PC-3 (cell line): Measurements from ENCODE around the gene KDM3A. TPM values are rescaled to one million over a fixed set of nuclear protein-coding genes. Genes with fewer than 3 reads are reported as not detected.

Experiments
- ATAC-seq: fragments of 200-7000 bp; cut with Tn5 transposase; 2 replicates; pipeline ENCODE4 v1.9.1; 2020; ENCODE audit warnings: mild to moderate bottlenecking, moderate library complexity
- BruUV-seq: library from RNA; stranded (reverse); fragments of 400-500 nt; replicated peaks from 2 replicates; lab custom pipeline; 2021; lab: Mats Ljungman, UMichigan
- CTCF ChIA-PET: fragments of 300-600 bp; sonication (Branson Sonifier 250); formaldehyde crosslinking; loops from one replicate; lab custom pipeline; 2022; ENCODE audit warnings: antibody characterized with exemption; lab: Charles Lee
- POLR2A ChIA-PET: fragments of 300-600 bp; sonication (Branson Sonifier 250); formaldehyde crosslinking; loops from one replicate; lab custom pipeline; 2022; ENCODE audit warnings: antibody characterized with exemption; ENCODE audit not compliant: unreplicated experiment; lab: Charles Lee
- DNase-seq: peaks from one replicate; pipeline ENCODE4 v3.0.0-alpha.2; 2015
- H2AFZ ChIP-seq: fragments of 300-600 bp; sonication (generic); 2 replicates; pipeline ENCODE4 v1.6.0; 2016; ENCODE audit warnings: antibody characterized with exemption, low read length
- H3F3A ChIP-seq: fragments of 300-600 bp; sonication (generic); one replicate; pipeline ENCODE4 v1.6.0; 2017; ENCODE audit warnings: antibody characterized with exemption, low read length, control low read depth, mild to moderate bottlenecking; ENCODE audit not compliant: unreplicated experiment
- H3K27ac ChIP-seq: fragments of 300-600 bp; sonication (generic); 2 replicates; pipeline ENCODE4 v1.5.1; 2016; ENCODE audit warnings: mild to moderate bottlenecking, low read length
- H3K27me3 ChIP-seq: fragments of 300-600 bp; sonication (generic); 2 replicates; pipeline ENCODE4 v1.6.1; 2016; ENCODE audit warnings: low read length, mixed read lengths
- H3K36me3 ChIP-seq: fragments of 300-600 bp; sonication (generic); 2 replicates; pipeline ENCODE4 v1.6.1; 2016; ENCODE audit warnings: low read depth, mixed run types, low read length, mixed read lengths
- H3K4me1 ChIP-seq: fragments of 300-600 bp; sonication (generic); 2 replicates; pipeline ENCODE4 v1.5.1; 2016; ENCODE audit warnings: low read length; ENCODE audit not compliant: insufficient read depth
- H3K4me2 ChIP-seq: fragments of 300-600 bp; sonication (generic); 2 replicates; pipeline ENCODE4 v1.6.0; 2016; ENCODE audit warnings: low read length
- H3K4me3 ChIP-seq: fragments of 300-600 bp; sonication (generic); 2 replicates; pipeline ENCODE4 v1.5.1; 2016; ENCODE audit warnings: mild to moderate bottlenecking, low read length, mixed read lengths
- H3K79me2 ChIP-seq: fragments of 300-600 bp; sonication (generic); 2 replicates; pipeline ENCODE4 v1.6.1; 2017; ENCODE audit warnings: low read length, mixed read lengths
- H3K9ac ChIP-seq: fragments of 300-600 bp; sonication (generic); 2 replicates; pipeline ENCODE4 v1.6.0; 2016; ENCODE audit warnings: mild to moderate bottlenecking, low read length
- H3K9me2 ChIP-seq: fragments of 300-600 bp; sonication (generic); replicated peaks from 2 replicates; pipeline ENCODE4 v1.6.1; 2016; ENCODE audit warnings: mixed run types, low read length, mixed read lengths
- H3K9me3 ChIP-seq: fragments of 300-600 bp; sonication (generic); 2 replicates; pipeline ENCODE4 v1.6.1; 2016; ENCODE audit warnings: low read length, mixed read lengths
- H4K20me1 ChIP-seq: fragments of 300-600 bp; sonication (generic); 2 replicates; pipeline ENCODE4 v1.6.1; 2016; ENCODE audit warnings: low read length, mixed read lengths
- CTCF ChIP-seq: fragments of 300-600 bp; sonication (generic); conservative IDR thresholded peaks from 2 replicates; pipeline ENCODE4 v1.5.1; 2017; ENCODE audit warnings: antibody characterized with exemption, low read depth, mild to moderate bottlenecking, low read length
- EZH2 ChIP-seq: fragments of 300-600 bp; sonication (generic); IDR thresholded peaks from one replicate; pipeline ENCODE4 v1.6.1; 2017; ENCODE audit warnings: antibody characterized with exemption, mild to moderate bottlenecking, low read length; ENCODE audit not compliant: unreplicated experiment
- EZH2phosphoT487 ChIP-seq: fragments of 300-600 bp; sonication (generic); IDR thresholded peaks from 2 replicates; pipeline ENCODE4 v1.6.1; 2018; ENCODE audit warnings: mild to moderate bottlenecking, antibody characterized with exemption, low read length, borderline replicate concordance
- intact Hi-C: fragments of 100-400 bp; cut with micrococcal nuclease; formaldehyde crosslinking; loops from 2 replicates; pipeline ENCODE4 v1.9.0; 2023
- total RNA-seq: library from RNA; depleted of rRNA; stranded (reverse); fragments of >200 nt; gene quantifications from 2 replicates; pipeline ENCODE4 v1.2.3, GENCODE V29; 2014

KDM3A gene
- total RNA-seq, 1 experiment from 2014 or later: 32.2 TPM

- peaks cover 9% of the 10 kb centered on the region; the same call in 1 of the 2 replicates for H3K27me3 ChIP-seq
- intact Hi-C loops: no loop called here
- H3K4me1 ChIP-seq: no peaks in the 10 kb centered on the region
- H2AFZ ChIP-seq: no peak overlapping the region
- no peak overlapping the region for H3K4me3 ChIP-seq
- POLR2A ChIA-PET: no interaction called here
- no peak overlapping the region for H3K9ac ChIP-seq
- CTCF ChIA-PET: interaction anchor here (0.7 kb wide), 1 partner anchor 215 kb away, joined by 4 read pairs; no protein-coding TSS in a partner anchor
- H3K9me2 ChIP-seq: no peaks in the 10 kb centered on the region
- no peaks in the 10 kb centered on the region for H3F3A ChIP-seq
- DNase-seq (no peak), ATAC-seq (no peak)
- no TSS peak for BruUV-seq
- no peak for TF ChIP-seq EZH2phosphoT487
- no peak for TF ChIP-seq EZH2
- no peak for TF ChIP-seq CTCF
- H3K36me3 ChIP-seq: no peaks in the 10 kb centered on the region
- no peak overlapping the region for H3K27ac ChIP-seq
- no peaks in the 10 kb centered on the region for H3K79me2 ChIP-seq
- no peak overlapping the region for H3K4me2 ChIP-seq
- no peaks in the 10 kb centered on the region for H4K20me1 ChIP-seq
- H3K9me3 ChIP-seq: no peaks in the 10 kb centered on the region
Observed at GRCh38 chr2:86413296-86414094, 27.7 kb upstream of the KDM3A start.

GRCh38 chr2:86414996-86415395, 26.2 kb upstream of the KDM3A start:
- POLR2A ChIA-PET: interaction anchor here (0.5 kb wide), 1 partner anchor 10 kb away, joined by 3 read pairs; no protein-coding TSS in a partner anchor
- Histone ChIP-seq H3F3A (no peaks in the 10 kb centered on the region), H3K9ac (no peak overlapping the region), H3K36me3 (no peaks in the 10 kb centered on the region), H3K4me3 (no peak overlapping the region), H4K20me1 (no peaks in the 10 kb centered on the region), H3K4me1 (no peaks in the 10 kb centered on the region), H3K9me3 (no peaks in the 10 kb centered on the region), H3K27ac (no peak overlapping the region), H3K4me2 (no peak overlapping the region), H3K9me2 (no peaks in the 10 kb centered on the region), H3K79me2 (no peaks in the 10 kb centered on the region), H2AFZ (no peak overlapping the region), H3K27me3 (0 out of 2 replicates have a peak, but pooled peaks cover 5% of the 10 kb centered on the region)
- intact Hi-C loops: no loop called here
- no TSS peak for BruUV-seq
- DNase-seq (no peak), ATAC-seq (no peak)
- CTCF ChIA-PET: no interaction called here
- TF ChIP-seq EZH2: no peak
- TF ChIP-seq CTCF: no peak
- no peak for TF ChIP-seq EZH2phosphoT487

GRCh38 chr2:86416146-86416545, 25.0 kb upstream of the KDM3A start:
- ChIA-PET CTCF (no interaction called here), POLR2A (no interaction called here)
- Histone ChIP-seq H3K9me2 (no peaks in the 10 kb centered on the region), H3K9me3 (no peaks in the 10 kb centered on the region), H3K9ac (no peak overlapping the region), H3K4me3 (no peak overlapping the region), H3K4me2 (no peak overlapping the region), H3K27me3 (peaks cover 11% of the 10 kb centered on the region; the same call in 1 of the 2 replicates), H3K27ac (no peak overlapping the region), H3K4me1 (no peaks in the 10 kb centered on the region), H3K79me2 (no peaks in the 10 kb centered on the region), H3F3A (no peaks in the 10 kb centered on the region), H2AFZ (no peak overlapping the region), H3K36me3 (no peaks in the 10 kb centered on the region), H4K20me1 (no peaks in the 10 kb centered on the region)
- DNase-seq: no peak
- TF ChIP-seq CTCF: no peak
- TF ChIP-seq EZH2: no peak
- TF ChIP-seq EZH2phosphoT487: no peak
- no peak for ATAC-seq
- intact Hi-C loops: no loop called here
- BruUV-seq: no TSS peak
